ENCODE results near the gene QKI. TPM values are rescaled to one million over a fixed set of nuclear protein-coding genes. Genes with fewer than 3 reads are reported as not detected.

The QKI gene
- total RNA-seq, 1 experiment from 2014 or later = 176 TPM

DNA sequence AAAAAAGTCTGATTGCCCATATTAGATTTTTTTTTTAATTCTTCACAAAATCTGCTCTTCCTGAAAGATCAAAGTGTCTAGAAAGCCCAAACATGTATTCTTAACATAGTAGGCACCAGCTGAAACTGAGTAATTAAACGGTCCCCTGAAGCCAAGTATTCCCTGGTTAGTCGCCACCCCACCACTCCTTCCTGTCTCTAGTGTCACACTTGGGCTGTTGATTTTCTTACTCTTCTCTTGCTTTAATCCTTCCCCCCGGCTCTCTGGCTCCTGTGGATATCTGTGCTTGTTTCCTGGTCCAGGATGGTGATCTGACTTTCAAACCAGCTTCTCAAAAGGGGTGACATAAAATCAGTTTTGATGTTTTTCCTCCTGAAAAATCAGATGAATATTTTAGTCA lies 162.9 kb downstream of the QKI start:
- no peaks in the 10 kb centered on the region for H3K27me3 ChIP-seq (ENCODE audit: insufficient read depth, low read length)
- H4K20me1 ChIP-seq (ENCODE audit: control insufficient read depth, insufficient read depth, insufficient read length) = no peaks in the 10 kb centered on the region
- no peaks in the 10 kb centered on the region for H3K36me3 Mint-ChIP-seq (ENCODE audit: insufficient read depth in 1 of 3, low read depth in 3 of 3)
- no peaks in the 10 kb centered on the region for H3K79me2 ChIP-seq (ENCODE audit: insufficient read depth, low read length)
- no peaks in the 10 kb centered on the region for H3K27me3 Mint-ChIP-seq (ENCODE audit: low read depth)
- no peak overlapping the region for H4K91ac ChIP-seq (ENCODE audit: insufficient read length, low read depth, low read length)
- H3K4me1 Mint-ChIP-seq = peaks cover 54 to 62% of the 10 kb centered on the region in 2 experiments
- H3K4ac ChIP-seq (ENCODE audit: low read depth, low read length) = no peak overlapping the region
- TF ChIP-seq, protein P1, sequence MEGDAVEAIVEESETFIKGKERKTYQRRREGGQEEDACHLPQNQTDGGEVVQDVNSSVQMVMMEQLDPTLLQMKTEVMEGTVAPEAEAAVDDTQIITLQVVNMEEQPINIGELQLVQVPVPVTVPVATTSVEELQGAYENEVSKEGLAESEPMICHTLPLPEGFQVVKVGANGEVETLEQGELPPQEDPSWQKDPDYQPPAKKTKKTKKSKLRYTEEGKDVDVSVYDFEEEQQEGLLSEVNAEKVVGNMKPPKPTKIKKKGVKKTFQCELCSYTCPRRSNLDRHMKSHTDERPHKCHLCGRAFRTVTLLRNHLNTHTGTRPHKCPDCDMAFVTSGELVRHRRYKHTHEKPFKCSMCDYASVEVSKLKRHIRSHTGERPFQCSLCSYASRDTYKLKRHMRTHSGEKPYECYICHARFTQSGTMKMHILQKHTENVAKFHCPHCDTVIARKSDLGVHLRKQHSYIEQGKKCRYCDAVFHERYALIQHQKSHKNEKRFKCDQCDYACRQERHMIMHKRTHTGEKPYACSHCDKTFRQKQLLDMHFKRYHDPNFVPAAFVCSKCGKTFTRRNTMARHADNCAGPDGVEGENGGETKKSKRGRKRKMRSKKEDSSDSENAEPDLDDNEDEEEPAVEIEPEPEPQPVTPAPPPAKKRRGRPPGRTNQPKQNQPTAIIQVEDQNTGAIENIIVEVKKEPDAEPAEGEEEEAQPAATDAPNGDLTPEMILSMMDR (conservative IDR thresholded peaks at IDR 0.05) = no peak
- H4K8ac ChIP-seq (replicated peaks; ENCODE audit: insufficient read length, low read depth, low read length) = no peak overlapping the region
- H3K4me3 Mint-ChIP-seq = no peak overlapping the region
- H2BK20ac ChIP-seq (ENCODE audit: low read depth, low read length, poor library complexity, severe bottlenecking) = no peak overlapping the region
- no peaks in the 10 kb centered on the region; the same call in 1 of the 2 replicates for H3K4me1 ChIP-seq (ENCODE audit: insufficient read depth, low read length)
- WGBS (ENCODE audit: extremely low coverage, insufficient read length, low lambda C conversion rate) = no CpG with 5 or more reads among the region's 3 CpGs
- no peak overlapping the region for H4K5ac ChIP-seq (ENCODE audit: insufficient read length, low read depth, low read length)
- H3K27ac ChIP-seq (ENCODE audit: insufficient read length, low read depth, low read length) = no peak overlapping the region
- DNase-seq = no peak
- H3K27ac Mint-ChIP-seq = peak overlapping the region in 2 of 3 experiments; percentile 15 to 81; a peak in 4 of 7 replicates
- no peaks in the 10 kb centered on the region for H3K23me2 ChIP-seq (ENCODE audit: insufficient read length, low read depth, low read length, poor library complexity, severe bottlenecking)
- H3K9ac ChIP-seq (ENCODE audit: extremely low read depth, insufficient read length, low read length) = no peak overlapping the region
- no peak overlapping the region for H2BK120ac ChIP-seq (ENCODE audit: low read depth, low read length, poor library complexity, severe bottlenecking)
- H2AFZ ChIP-seq (ENCODE audit: low read length) = no peak overlapping the region
- H2BK15ac ChIP-seq (ENCODE audit: low read depth, low read length) = no peak overlapping the region
- H3K79me1 ChIP-seq (ENCODE audit: insufficient read depth, low read depth, low read length, poor library complexity, severe bottlenecking) = no peaks in the 10 kb centered on the region
- no peaks in the 10 kb centered on the region for H3K9me3 ChIP-seq (ENCODE audit: control insufficient read depth, low read depth, low read length)
- no peak overlapping the region for H2AK5ac ChIP-seq (ENCODE audit: insufficient read length, low read length)
- no peak overlapping the region for H3T11ph ChIP-seq (ENCODE audit: low read length)
- no peak overlapping the region for H3K56ac ChIP-seq (ENCODE audit: insufficient read length, low read depth, low read length)
- no peak overlapping the region for H3K23ac ChIP-seq (ENCODE audit: insufficient read length, low read depth, low read length)
- H3K18ac ChIP-seq (ENCODE audit: insufficient read length, low read depth, low read length) = no peak overlapping the region
- H2BK5ac ChIP-seq (ENCODE audit: insufficient read length, low read length) = no peak overlapping the region
- H3K14ac ChIP-seq (ENCODE audit: insufficient read depth, low read length) = no peak overlapping the region
- no peak overlapping the region for H3K4me2 ChIP-seq (ENCODE audit: insufficient read depth, insufficient read length, low read length)
- no peaks in the 10 kb centered on the region for H3K9me3 Mint-ChIP-seq
- H2BK12ac ChIP-seq (ENCODE audit: insufficient read length, low read depth, low read length) = no peak overlapping the region
